ENCODE measurements around the gene ZMYND19.
"Not testable (repeated sequence)": the region's sequence is repeated elsewhere in the genome, so short reads cannot be mapped to it uniquely, and the experiment has no call there.

Gene ZMYND19

DNA sequence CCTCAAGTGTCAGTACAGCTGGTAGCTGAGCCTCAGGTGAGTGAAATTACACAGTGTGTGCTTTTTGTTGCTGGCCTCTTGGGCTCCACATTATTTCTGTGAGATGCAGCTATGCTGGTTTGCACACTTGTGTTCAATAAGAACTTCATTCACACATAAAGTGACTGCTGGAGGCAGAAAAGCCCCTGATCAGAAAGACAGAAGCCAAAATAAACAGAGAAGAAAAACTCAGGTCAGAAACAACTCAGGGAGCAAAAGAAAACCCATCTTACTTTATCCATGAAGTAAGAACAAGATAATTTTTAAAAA is 55.2 kb downstream of the ZMYND19 start:
- Histone ChIP-seq H3K27me3 (ENCODE audit: control insufficient read depth in 2 of 2, insufficient read depth in 2 of 2, low read length in 2 of 2) (no peaks in the 10 kb centered on the region), H3K9me3 (ENCODE audit: control insufficient read depth in 2 of 2, low read length in 2 of 2) (no peaks in the 10 kb centered on the region), H3K36me3 (ENCODE audit: control insufficient read depth in 2 of 2, insufficient read depth in 2 of 2, low read length in 2 of 2) (no peaks in the 10 kb centered on the region), H3K4me3 (ENCODE audit: low read length in 2 of 2) (no peak overlapping the region), H3K4me1 (ENCODE audit: control insufficient read depth in 2 of 2, insufficient read depth in 2 of 2, low read length in 2 of 2) (peaks cover 4 to 12% of the 10 kb centered on the region in 2 donors), H3K9ac (ENCODE audit: low read depth in 1 of 2, low read length in 2 of 2) (no peak overlapping the region), H3K27ac (ENCODE audit: low read depth in 2 of 2, low read length in 2 of 2) (no peak overlapping the region)

- no peaks in the 10 kb centered on the region for H3K27me3 ChIP-seq (ENCODE audit: control insufficient read depth in 2 of 2, insufficient read depth in 2 of 2, low read length in 2 of 2)
- peaks cover 4 to 12% of the 10 kb centered on the region in 2 donors for H3K4me1 ChIP-seq (ENCODE audit: control insufficient read depth in 2 of 2, insufficient read depth in 2 of 2, low read length in 2 of 2)
- no peak overlapping the region for H3K27ac ChIP-seq (ENCODE audit: low read depth in 2 of 2, low read length in 2 of 2)
- no peak overlapping the region for H3K4me3 ChIP-seq (ENCODE audit: low read length in 2 of 2)
- no peaks in the 10 kb centered on the region for H3K36me3 ChIP-seq (ENCODE audit: control insufficient read depth in 2 of 2, insufficient read depth in 2 of 2, low read length in 2 of 2)
- no peak overlapping the region for H3K9ac ChIP-seq (ENCODE audit: low read depth in 1 of 2, low read length in 2 of 2)
- no peaks in the 10 kb centered on the region for H3K9me3 ChIP-seq (ENCODE audit: control insufficient read depth in 2 of 2, low read length in 2 of 2)
Measured at GRCh38 chr9:137534256-137535119, 55.8 kb downstream of the ZMYND19 start.

GRCh38 chr9:137532891-137533468 is 57.3 kb downstream of the ZMYND19 start:
- H3K36me3 ChIP-seq (ENCODE audit: control insufficient read depth in 2 of 2, insufficient read depth in 2 of 2, low read length in 2 of 2); H3K27me3 ChIP-seq (ENCODE audit: control insufficient read depth in 2 of 2, insufficient read depth in 2 of 2, low read length in 2 of 2); H3K9me3 ChIP-seq (ENCODE audit: control insufficient read depth in 2 of 2, low read length in 2 of 2); H3K9ac ChIP-seq (ENCODE audit: low read depth in 1 of 2, low read length in 2 of 2); H3K4me3 ChIP-seq (ENCODE audit: low read length in 2 of 2); H3K27ac ChIP-seq (ENCODE audit: low read depth in 2 of 2, low read length in 2 of 2): not testable (repeated sequence)
- H3K4me1 ChIP-seq (ENCODE audit: control insufficient read depth in 2 of 2, insufficient read depth in 2 of 2, low read length in 2 of 2), result peaks cover 4 to 12% of the 10 kb centered on the region in 2 donors
